H1 (cell line): Measurements from ENCODE around the gene PARD3. TPM values are rescaled to one million over a fixed set of nuclear protein-coding genes. Genes with fewer than 3 reads are reported as not detected.

ENCODE experiments used
- CTCF ChIA-PET: fragments of 300-600 bp; sonication (Branson Sonifier 250); formaldehyde crosslinking; loops from one replicate; lab custom pipeline; 2021; ENCODE audit not compliant: partially characterized antibody; lab: Charles Lee
- POLR2A ChIA-PET: fragments of 300-600 bp; sonication (Branson Sonifier 250); formaldehyde crosslinking; loops from one replicate; lab custom pipeline; 2021; ENCODE audit warnings: inconsistent platforms; ENCODE audit not compliant: partially characterized antibody; lab: Charles Lee
- DNase-seq, 2 experiments: peaks; one replicate each; pipeline versions ENCODE4 v3.0.0 to v3.0.0-alpha.2; 2010 to 2022; ENCODE audit warnings: low spot score in 2 of 2, low read depth in 1 of 2, mixed read lengths in 1 of 2
- FAIRE-seq: peaks from 2 replicates; lab custom pipeline; 2011; peaks lifted over from hg19 to GRCh38; lab: Jason Lieb, UNC
- H2AFZ ChIP-seq: 2 replicates; pipeline ENCODE4 v1.8.1; 2012; ENCODE audit warnings: low read length, inconsistent platforms
- H2AK5ac ChIP-seq: 2 replicates; pipeline ENCODE4 v1.6.1; 2013; ENCODE audit warnings: low read depth, low read length
- H2BK120ac ChIP-seq: replicated peaks from 2 replicates; pipeline ENCODE3; 2013; ENCODE audit warnings: low read depth, low read length, inconsistent platforms
- H2BK12ac ChIP-seq: 2 replicates; pipeline ENCODE4 v1.6.1; 2013; ENCODE audit warnings: low read depth, low read length
- H2BK15ac ChIP-seq: 2 replicates; pipeline ENCODE4 v1.6.1; 2013; ENCODE audit warnings: low read length
- H2BK20ac ChIP-seq: 2 replicates; pipeline ENCODE4 v1.6.1; 2013; ENCODE audit warnings: low read length
- H2BK5ac ChIP-seq: 2 replicates; pipeline ENCODE4 v1.6.1; 2013; ENCODE audit warnings: low read depth, low read length
- H3K14ac ChIP-seq: 2 replicates; pipeline ENCODE4 v1.6.1; 2013; ENCODE audit warnings: inconsistent platforms; ENCODE audit not compliant: insufficient read length
- H3K18ac ChIP-seq: 2 replicates; pipeline ENCODE4 v1.6.1; 2013; ENCODE audit warnings: low read length; ENCODE audit errors: extremely low read depth
- H3K23ac ChIP-seq: 2 replicates; pipeline ENCODE4 v1.6.1; 2013; ENCODE audit warnings: inconsistent platforms; ENCODE audit not compliant: insufficient read length
- H3K23me2 ChIP-seq: 2 replicates; pipeline ENCODE4 v1.6.1; 2013; ENCODE audit warnings: low read depth, low read length
- H3K27ac ChIP-seq: 2 replicates; pipeline ENCODE4 v1.6.1; 2011; ENCODE audit warnings: low read depth, low read length, inconsistent platforms
- H3K27me3 ChIP-seq, 4 experiments: replicated peaks in 1 of 4; 1 replicate in 1 of 4; 2 replicates in 3 of 4; pipeline versions ENCODE4 v1.6.1 to v1.8.1; 2011 to 2013; ENCODE audit warnings: low read length in 3 of 4, mild to moderate bottlenecking in 3 of 4, inconsistent platforms in 2 of 4, mixed read lengths in 2 of 4, moderate library complexity in 1 of 4; ENCODE audit not compliant: control insufficient read depth in 3 of 4, insufficient read depth in 3 of 4; ENCODE audit errors: extremely low read depth in 1 of 4
- H3K36me3 ChIP-seq, 4 experiments: 2 replicates each; pipeline versions ENCODE4 v1.6.1 to v1.8.1; 2011 to 2013; ENCODE audit warnings: mild to moderate bottlenecking in 4 of 4, low read length in 3 of 4, moderate library complexity in 2 of 4, control low read depth in 1 of 4, inconsistent platforms in 1 of 4; ENCODE audit not compliant: insufficient read depth in 4 of 4, control insufficient read depth in 2 of 4
- H3K4ac ChIP-seq: replicated peaks from 2 replicates; pipeline ENCODE3; 2013; ENCODE audit warnings: low read length, low read depth, mixed read lengths, inconsistent platforms; ENCODE audit not compliant: insufficient read length
- H3K4me1 ChIP-seq, 4 experiments: replicated peaks in 1 of 4; 1 replicate in 1 of 4; 2 replicates in 3 of 4; pipeline versions ENCODE4 v1.6.1 to v1.8.1; 2011 to 2013; ENCODE audit warnings: low read length in 3 of 4, inconsistent platforms in 2 of 4, mixed read lengths in 1 of 4; ENCODE audit not compliant: insufficient read depth in 4 of 4, control insufficient read depth in 3 of 4
- H3K4me2 ChIP-seq, 2 experiments: 2 replicates each; pipeline versions ENCODE4 v1.6.1 to v1.8.1; 2011 to 2013; ENCODE audit warnings: low read depth in 2 of 2, low read length in 2 of 2, control low read depth in 1 of 2, inconsistent platforms in 1 of 2, mild to moderate bottlenecking in 1 of 2; ENCODE audit not compliant: insufficient read depth in 1 of 2
- H3K4me3 ChIP-seq, 4 experiments: fragments of 200-600, 300-600 bp in 1 of 4; sonication (generic), shearing (Covaris generic), sonication (Bioruptor Twin) in 1 of 4; 2 replicates each; pipeline versions ENCODE4 v1.5.1 to v1.8.1; 2011 to 2016; ENCODE audit warnings: low read length in 4 of 4, low read depth in 3 of 4, control low read depth in 2 of 4, inconsistent platforms in 2 of 4, mild to moderate bottlenecking in 2 of 4, mixed read lengths in 1 of 4, moderate library complexity in 1 of 4; ENCODE audit not compliant: insufficient read depth in 2 of 4; ENCODE audit errors: extremely low read depth in 1 of 4
- H3K56ac ChIP-seq: replicated peaks from 2 replicates; pipeline ENCODE3; 2013; ENCODE audit warnings: low read depth, mild to moderate bottlenecking, mixed read lengths, low read length, inconsistent platforms; ENCODE audit not compliant: insufficient read length
- H3K79me1 ChIP-seq: 2 replicates; pipeline ENCODE4 v1.6.1; 2013; ENCODE audit warnings: low read depth, low read length, control low read depth
- H3K79me2 ChIP-seq, 2 experiments: 2 replicates each; pipeline versions ENCODE4 v1.6.1 to v1.8.1; 2012 to 2013; ENCODE audit warnings: low read length in 2 of 2, mild to moderate bottlenecking in 2 of 2, inconsistent platforms in 1 of 2; ENCODE audit not compliant: insufficient read depth in 2 of 2, control insufficient read depth in 1 of 2
- H3K9ac ChIP-seq, 4 experiments: replicated peaks in 1 of 4; 1 replicate in 1 of 4; 2 replicates in 3 of 4; pipeline versions ENCODE4 v1.6.1 to v1.8.1; 2011 to 2013; ENCODE audit warnings: low read depth in 3 of 4, low read length in 3 of 4, control low read depth in 2 of 4, mild to moderate bottlenecking in 2 of 4, moderate library complexity in 2 of 4, inconsistent platforms in 1 of 4; ENCODE audit errors: extremely low read depth in 1 of 4
- H3K9me3 ChIP-seq, 2 experiments: 2 replicates each; pipeline versions ENCODE4 v1.6.1 to v1.8.1; 2012 to 2013; ENCODE audit warnings: mild to moderate bottlenecking in 2 of 2, moderate library complexity in 2 of 2, control low read depth in 1 of 2, inconsistent platforms in 1 of 2, low read depth in 1 of 2, low read length in 1 of 2, mixed read lengths in 1 of 2; ENCODE audit not compliant: insufficient read depth in 2 of 2
- H4K20me1 ChIP-seq, 2 experiments: replicated peaks in 1 of 2; 2 replicates each; pipeline versions ENCODE3 to v1.8.1; 2011 to 2013; ENCODE audit warnings: inconsistent platforms in 2 of 2, low read length in 2 of 2, mild to moderate bottlenecking in 1 of 2; ENCODE audit not compliant: insufficient read depth in 2 of 2, control insufficient read depth in 1 of 2
- H4K5ac ChIP-seq: 2 replicates; pipeline ENCODE4 v1.6.1; 2013; ENCODE audit warnings: low read length, low read depth, mixed read lengths, inconsistent platforms; ENCODE audit not compliant: insufficient read length
- H4K8ac ChIP-seq: 2 replicates; pipeline ENCODE4 v1.8.0; 2013; ENCODE audit warnings: mild to moderate bottlenecking, moderate library complexity, low read length, inconsistent platforms; ENCODE audit not compliant: insufficient read depth; ENCODE audit errors: extremely low read depth
- H4K91ac ChIP-seq: replicated peaks from 2 replicates; pipeline ENCODE3; 2013; ENCODE audit warnings: low read length, mixed read lengths, inconsistent platforms; ENCODE audit not compliant: insufficient read length
- CBX8 ChIP-seq: fragments of 300-800, 300-1000 bp; sonication (generic); IDR thresholded peaks from 2 replicates; pipeline ENCODE4 v1.7.1; 2016; ENCODE audit warnings: low read depth, low read length, borderline replicate concordance
- CHD1 ChIP-seq: IDR thresholded peaks from 2 replicates; pipeline ENCODE4 v1.6.1; 2012; ENCODE audit warnings: low read depth, low read length, improper control_type of control experiment
- EP300 ChIP-seq, 2 experiments: IDR thresholded peaks; 1 replicate in 1 of 2; 2 replicates in 1 of 2; pipeline ENCODE4 v1.6.1; 2011 to 2012; ENCODE audit warnings: low read depth in 2 of 2, low read length in 2 of 2, mild to moderate bottlenecking in 2 of 2, borderline replicate concordance in 1 of 2, inconsistent platforms in 1 of 2, moderate library complexity in 1 of 2
- KDM5A ChIP-seq: fragments of 200-600 bp; IDR thresholded peaks from 2 replicates; pipeline ENCODE4 v1.7.1; 2012; ENCODE audit warnings: mild to moderate bottlenecking, low read length, inconsistent platforms, mixed read lengths
- NANOG ChIP-seq: IDR thresholded peaks from 2 replicates; pipeline ENCODE4 v1.6.1; 2011; ENCODE audit warnings: low read length, low read depth, mild to moderate bottlenecking, inconsistent platforms; ENCODE audit not compliant: insufficient read depth, poor library complexity, severe bottlenecking
- RNF2 ChIP-seq: fragments of 200-900, 300-1000 bp; sonication (generic); IDR thresholded peaks from 2 replicates; pipeline ENCODE4 v1.7.1; 2016; ENCODE audit warnings: borderline replicate concordance, low read depth, mild to moderate bottlenecking, antibody characterized with exemption, low read length; ENCODE audit not compliant: poor library complexity, severe bottlenecking; ENCODE audit errors: missing control alignments
- SIN3A ChIP-seq, 2 experiments: IDR thresholded peaks in 1 of 2; conservative IDR thresholded peaks in 1 of 2; 2 replicates each; pipeline ENCODE4 v1.6.1; 2011 to 2012; ENCODE audit warnings: low read length in 2 of 2, improper control_type of control experiment in 1 of 2, low read depth in 1 of 2, mild to moderate bottlenecking in 1 of 2
- SIRT6 ChIP-seq: IDR thresholded peaks from one replicate; pipeline ENCODE4 v1.7.1; 2012; ENCODE audit warnings: low read length, inconsistent platforms
- WGBS, 2 experiments: shearing (Covaris generic) in 1 of 2; methylation state at CpG; one replicate each; pipeline versions ENCODE4 v1.1.6 to v1.1.7; 2013 to 2015; ENCODE audit warnings: low lambda C conversion rate in 2 of 2, mixed read lengths in 2 of 2, inconsistent platforms in 1 of 2, low coverage in 1 of 2, missing lambda C conversion rate in 1 of 2; ENCODE audit not compliant: insufficient replicate concordance in 2 of 2, insufficient coverage in 1 of 2, insufficient read length in 1 of 2; ENCODE audit errors: extremely low coverage in 1 of 2, missing lambda C conversion rate in 1 of 2; 5-methylcytosine and 5-hydroxymethylcytosine counted together
- polyA plus RNA-seq, 7 experiments: library from polyadenylated mRNA; depleted of rRNA in 3 of 7; stranded (reverse) in 5 of 7; unstranded in 2 of 7; fragments of >200 nt in 5 of 7; fragments of 200-250 nt in 2 of 7; gene quantifications; 1 replicate in 5 of 7; 2 replicates in 1 of 7; 4 replicates in 1 of 7; pipeline versions ENCODE4 v1.2.1 to v1.2.3, GENCODE V29; 2011 to 2013; ENCODE audit warnings: missing spikeins in 2 of 7, mixed read lengths in 2 of 7
- total RNA-seq: library from RNA; stranded (reverse); fragmentation: NEBNext Ultra II Directional; extraction: Animal tissue kit (Norgen Biotek cat#: 25700); gene quantifications from 2 replicates; pipeline ENCODE4 v1.2.1, GENCODE V29; 2021
- TF ChIP-seq, protein P1 (sequence below): IDR thresholded peaks from 2 replicates; pipeline ENCODE4 v1.6.1; 2011; ENCODE audit warnings: low read length, improper control_type of control experiment

Gene PARD3
- total and polyA plus RNA-seq, 2 of the 8 experiments (the other 6 are each of a cell fraction or from before 2014, with no cell fraction given) = 19.7 to 49.1 TPM

DNA sequence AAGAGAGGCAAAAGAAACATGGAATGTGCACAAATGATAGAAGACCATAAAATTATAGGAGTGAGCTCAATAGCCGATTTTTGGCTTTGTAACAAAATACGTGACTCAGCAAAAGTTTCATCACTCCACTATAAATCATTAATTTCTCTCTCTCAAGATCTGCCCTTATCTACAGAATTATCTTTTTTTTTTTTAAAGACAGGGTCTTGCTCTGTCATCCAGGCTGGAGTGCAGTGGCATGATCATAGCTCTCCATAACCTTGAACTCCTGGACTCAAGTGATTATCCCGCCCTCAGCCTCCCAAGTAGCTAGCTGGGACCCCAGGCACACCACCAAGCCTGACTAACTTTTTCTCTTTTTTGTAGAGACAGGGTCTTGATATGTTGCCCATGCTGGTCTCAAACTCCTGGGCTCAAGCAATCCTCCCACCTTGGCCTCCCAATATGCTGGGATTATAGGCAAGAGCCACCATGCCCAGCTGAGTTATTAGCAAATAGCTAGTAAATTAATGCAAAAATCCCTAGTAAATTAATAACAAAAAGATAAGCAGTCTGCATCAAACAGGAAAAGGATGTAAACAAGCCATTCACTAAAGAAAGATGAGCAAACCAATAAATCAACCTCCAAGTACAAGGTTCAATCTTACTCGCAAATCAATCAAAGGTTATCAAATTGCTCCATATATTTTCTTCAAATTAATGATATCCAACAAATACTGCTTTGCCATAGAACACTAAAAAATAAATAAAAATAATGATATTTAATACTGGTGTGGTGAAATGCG is 450.7 kb downstream of the PARD3 start:
- no peak overlapping the region for H3K4me2 ChIP-seq
- no peak overlapping the region for H3K23ac ChIP-seq
- H2BK12ac ChIP-seq = no peak overlapping the region
- H3K4me1 ChIP-seq = no peaks in the 10 kb centered on the region
- POLR2A ChIA-PET = no interaction called here
- no peaks in the 10 kb centered on the region for H3K79me2 ChIP-seq
- H3K18ac ChIP-seq = no peak overlapping the region
- H3K23me2 ChIP-seq = no peaks in the 10 kb centered on the region
- H3K9me3 ChIP-seq = no peaks in the 10 kb centered on the region
- no peak overlapping the region for H3K14ac ChIP-seq
- FAIRE-seq (no peak), DNase-seq (no peak)
- CTCF ChIA-PET = interaction anchor here (0.6 to 0.8 kb wide), 3 partner anchors 12 to 58 kb away, joined by 3 to 5 read pairs (median 3); no protein-coding TSS in a partner anchor
- no peak overlapping the region for H3K4me3 ChIP-seq
- no peak overlapping the region for H2BK15ac ChIP-seq
- H2AFZ ChIP-seq = no peak overlapping the region
- H2BK5ac ChIP-seq = no peak overlapping the region
- no peak overlapping the region for H4K91ac ChIP-seq
- H3K27ac ChIP-seq = no peak overlapping the region
- H2BK20ac ChIP-seq = no peak overlapping the region
- H4K8ac ChIP-seq = no peak overlapping the region
- no peak overlapping the region for H2BK120ac ChIP-seq
- H3K27me3 ChIP-seq = no peaks in the 10 kb centered on the region
- no peak overlapping the region for H3K4ac ChIP-seq
- 92% methylated on average over 5 of the region's 5 CpGs; no CpG with 5 or more reads in 1 of the 2 experiments for WGBS, 2 experiments
- no peak overlapping the region for H3K9ac ChIP-seq
- no peak overlapping the region for H3K56ac ChIP-seq
- H4K5ac ChIP-seq = no peak overlapping the region
- peaks cover 0 to 5% (median 0%) of the 10 kb centered on the region in 4 experiments; a peak in 1 of 8 replicates for H3K36me3 ChIP-seq
- H2AK5ac ChIP-seq = no peak overlapping the region
- no peaks in the 10 kb centered on the region for H4K20me1 ChIP-seq
- no peaks in the 10 kb centered on the region for H3K79me1 ChIP-seq
- TF ChIP-seq CBX8 (no peak), CHD1 (no peak), KDM5A (no peak), RNF2 (no peak), SIN3A (conservative IDR thresholded peaks at IDR 0.05 in 1 of 2, IDR thresholded peaks at IDR 0.05 in 1 of 2; ENCODE audit: low read depth in 1 of 2, low read length in 2 of 2) (no peak), NANOG (no peak), EP300 (IDR thresholded peaks at IDR 0.05; ENCODE audit: borderline replicate concordance in 1 of 2, low read depth in 2 of 2, low read length in 2 of 2) (no peak), SIRT6 (no peak)
- TF ChIP-seq, protein P1, sequence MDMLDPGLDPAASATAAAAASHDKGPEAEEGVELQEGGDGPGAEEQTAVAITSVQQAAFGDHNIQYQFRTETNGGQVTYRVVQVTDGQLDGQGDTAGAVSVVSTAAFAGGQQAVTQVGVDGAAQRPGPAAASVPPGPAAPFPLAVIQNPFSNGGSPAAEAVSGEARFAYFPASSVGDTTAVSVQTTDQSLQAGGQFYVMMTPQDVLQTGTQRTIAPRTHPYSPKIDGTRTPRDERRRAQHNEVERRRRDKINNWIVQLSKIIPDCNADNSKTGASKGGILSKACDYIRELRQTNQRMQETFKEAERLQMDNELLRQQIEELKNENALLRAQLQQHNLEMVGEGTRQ = no peak
